ENCODE data around the gene DSN1. TPM values are rescaled to one million over a fixed set of nuclear protein-coding genes. Genes with fewer than 3 reads are reported as not detected.

DSN1 gene
- total and polyA plus RNA-seq, 9 donors, result 3.3 to 7.0 (median 6.0) TPM

- no peaks in the 10 kb centered on the region for H3K36me3 ChIP-seq
- no peak overlapping the region for H3K27ac ChIP-seq
- no peak for TF ChIP-seq POLR2A (IDR thresholded peaks at IDR 0.05)
- no peak for TF ChIP-seq EP300 (IDR thresholded peaks at IDR 0.05)
- TF ChIP-seq CTCF (IDR thresholded peaks at IDR 0.05), result no peak
- peaks cover 2% of the 10 kb centered on the region for H3K4me1 ChIP-seq (ENCODE audit: insufficient read depth)
- no peaks in the 10 kb centered on the region for H3K9me3 ChIP-seq
- H3K27me3 ChIP-seq, result no peaks in the 10 kb centered on the region
- H3K4me3 ChIP-seq, result no peak overlapping the region
- DNase-seq, result no peak
- WGBS, 3 donors, result 88 to 92% (median 90%) methylated on average over 3 of the region's 3 CpGs
- intact Hi-C loops (cut with DNase I), result loop anchor here in 2 of 4 donors (10.0 kb wide), 1 partner anchor 89 kb away; a partner anchor contains a TSS
Measured at GRCh38 chr20:36775826-36776225, 2.3 kb upstream of the DSN1 start.

- no peaks in the 10 kb centered on the region for H3K36me3 ChIP-seq
- peak overlapping the region in 1 of 2 donors; percentile 90 for H3K27ac ChIP-seq
- H3K4me3 ChIP-seq, result no peak overlapping the region
- no peaks in the 10 kb centered on the region for H3K27me3 ChIP-seq
- no peaks in the 10 kb centered on the region for H3K9me3 ChIP-seq
- intact Hi-C loops (cut with DNase I), result loop anchor here in 2 of 4 donors (10.0 kb wide), 1 partner anchor 90 kb away; a partner anchor contains a TSS
- TF ChIP-seq POLR2A (IDR thresholded peaks at IDR 0.05) (no peak), EP300 (IDR thresholded peaks at IDR 0.05) (no peak), CTCF (IDR thresholded peaks at IDR 0.05) (no peak)
- DNase-seq, result no peak
- peaks cover 2% of the 10 kb centered on the region for H3K4me1 ChIP-seq (ENCODE audit: insufficient read depth)
- WGBS, 3 donors, result 37 to 77% (median 52%) methylated on average over 2 of the region's 2 CpGs
Measured at GRCh38 chr20:36775196-36775595, 1.6 kb upstream of the DSN1 start.

GRCh38 chr20:36773107-36773596 lies 411 bp downstream of the DSN1 start:
- Histone ChIP-seq H3K27me3 (no peaks in the 10 kb centered on the region), H3K27ac (peak overlapping the region; percentile 87 to 90), H3K4me1 (ENCODE audit: insufficient read depth) (peaks cover 2% of the 10 kb centered on the region), H3K4me3 (peak overlapping the region; percentile 80), H3K9me3 (no peaks in the 10 kb centered on the region), H3K36me3 (no peaks in the 10 kb centered on the region)
- WGBS, 3 donors, result 1% methylated on average over 21 to 28 of the region's 28 CpGs
- no peak for DNase-seq
- intact Hi-C loops (cut with DNase I), result loop anchor here in 2 of 4 donors (10.0 kb wide), 1 partner anchor 92 kb away; a partner anchor contains a TSS
- TF ChIP-seq POLR2A (IDR thresholded peaks at IDR 0.05) (no peak), EP300 (IDR thresholded peaks at IDR 0.05) (no peak), CTCF (IDR thresholded peaks at IDR 0.05) (no peak)

- Histone ChIP-seq H3K4me3 (no peak overlapping the region), H3K27ac (no peak overlapping the region), H3K9me3 (no peaks in the 10 kb centered on the region), H3K27me3 (no peaks in the 10 kb centered on the region), H3K4me1 (ENCODE audit: insufficient read depth) (peaks cover 2% of the 10 kb centered on the region), H3K36me3 (no peaks in the 10 kb centered on the region)
- 73 to 87% (median 78%) methylated on average over 7 of the region's 7 CpGs for WGBS, 3 donors
- intact Hi-C loops (cut with DNase I), result loop anchor here in 2 of 4 donors (1.0 to 10.0 kb wide), 2 partner anchors 47 to 94 kb away; a partner anchor contains a TSS
- TF ChIP-seq CTCF (IDR thresholded peaks at IDR 0.05) (no peak), POLR2A (IDR thresholded peaks at IDR 0.05) (no peak), EP300 (IDR thresholded peaks at IDR 0.05) (no peak)
- DNase-seq, result no peak
Measured at GRCh38 chr20:36770680-36771079, 2.9 kb downstream of the DSN1 start.
